Glomerular visceral epithelial cell (primary cell): ENCODE results near the gene TMEM151A.

Experiments used
- DNase-seq: peaks from one replicate; pipeline ENCODE4 v3.0.0-alpha.2; 2016; ENCODE audit errors: extremely low spot score

The TMEM151A gene

GRCh38 chr11:66336234-66337102 lies 44.8 kb downstream of the TMEM151A start, which contains the start of gene RIN1:
TSS of gene RIN1 (minus strand) at chr11:66336434. CDS start at chr11:66336402, 32 bp downstream.
- peak; percentile 100 for DNase-seq

- peak; percentile 40 for DNase-seq
Measured at GRCh38 chr11:66337103-66337899, 45.6 kb downstream of the TMEM151A start.

- DNase-seq: no peak
Measured at GRCh38 chr11:66338276-66339161, 46.8 kb downstream of the TMEM151A start.

- no peak for DNase-seq
Measured at GRCh38 chr11:66339162-66339675, 47.5 kb downstream of the TMEM151A start.

GRCh38 chr11:66339686-66340483 lies 48.2 kb downstream of the TMEM151A start:
- DNase-seq: no peak

GRCh38 chr11:66340596-66341501 lies 49.2 kb downstream of the TMEM151A start:
- DNase-seq: no peak

- DNase-seq: no peak
Measured at GRCh38 chr11:66341502-66342126, 49.9 kb downstream of the TMEM151A start.

- peak; percentile 50 for DNase-seq
Measured at GRCh38 chr11:66343176-66343575, 51.5 kb downstream of the TMEM151A start.

- peak; percentile 93 for DNase-seq
Measured at GRCh38 chr11:66344550-66345315, 53.0 kb downstream of the TMEM151A start, which contains the start of gene BRMS1. TSS of gene BRMS1 (minus strand) at chr11:66345104. CDS start at chr11:66342234, 2,870 bp downstream.

- no peak for DNase-seq
Measured at GRCh38 chr11:66345316-66345649, 53.6 kb downstream of the TMEM151A start.
